C4-2B (cell line): ENCODE data around the gene TNFRSF12A.

Source experiments
- ZFX ChIP-seq: fragments of 450-650 bp; IDR thresholded peaks from 2 replicates; pipeline ENCODE4 v1.6.1; 2017
- TF ChIP-seq, protein P1 (sequence below): fragments of 450-650 bp; conservative IDR thresholded peaks from 2 replicates; pipeline ENCODE4 v1.5.1; 2017; ENCODE audit warnings: mild to moderate bottlenecking

- TF ChIP-seq, protein P1, sequence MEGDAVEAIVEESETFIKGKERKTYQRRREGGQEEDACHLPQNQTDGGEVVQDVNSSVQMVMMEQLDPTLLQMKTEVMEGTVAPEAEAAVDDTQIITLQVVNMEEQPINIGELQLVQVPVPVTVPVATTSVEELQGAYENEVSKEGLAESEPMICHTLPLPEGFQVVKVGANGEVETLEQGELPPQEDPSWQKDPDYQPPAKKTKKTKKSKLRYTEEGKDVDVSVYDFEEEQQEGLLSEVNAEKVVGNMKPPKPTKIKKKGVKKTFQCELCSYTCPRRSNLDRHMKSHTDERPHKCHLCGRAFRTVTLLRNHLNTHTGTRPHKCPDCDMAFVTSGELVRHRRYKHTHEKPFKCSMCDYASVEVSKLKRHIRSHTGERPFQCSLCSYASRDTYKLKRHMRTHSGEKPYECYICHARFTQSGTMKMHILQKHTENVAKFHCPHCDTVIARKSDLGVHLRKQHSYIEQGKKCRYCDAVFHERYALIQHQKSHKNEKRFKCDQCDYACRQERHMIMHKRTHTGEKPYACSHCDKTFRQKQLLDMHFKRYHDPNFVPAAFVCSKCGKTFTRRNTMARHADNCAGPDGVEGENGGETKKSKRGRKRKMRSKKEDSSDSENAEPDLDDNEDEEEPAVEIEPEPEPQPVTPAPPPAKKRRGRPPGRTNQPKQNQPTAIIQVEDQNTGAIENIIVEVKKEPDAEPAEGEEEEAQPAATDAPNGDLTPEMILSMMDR = no peak
- TF ChIP-seq ZFX = no peak
Measured at GRCh38 chr16:3012246-3012645, 7.9 kb upstream of the TNFRSF12A start.
